ENCODE data around the gene ATP6V1C2. TPM values are rescaled to one million over a fixed set of nuclear protein-coding genes. Genes with fewer than 3 reads are reported as not detected.

Gene ATP6V1C2
- total and polyA plus RNA-seq, 2 donors (not counting 3 experiments of a cell fraction or from before 2014, with no cell fraction given), result 0.03 to 0.13 TPM

DNA sequence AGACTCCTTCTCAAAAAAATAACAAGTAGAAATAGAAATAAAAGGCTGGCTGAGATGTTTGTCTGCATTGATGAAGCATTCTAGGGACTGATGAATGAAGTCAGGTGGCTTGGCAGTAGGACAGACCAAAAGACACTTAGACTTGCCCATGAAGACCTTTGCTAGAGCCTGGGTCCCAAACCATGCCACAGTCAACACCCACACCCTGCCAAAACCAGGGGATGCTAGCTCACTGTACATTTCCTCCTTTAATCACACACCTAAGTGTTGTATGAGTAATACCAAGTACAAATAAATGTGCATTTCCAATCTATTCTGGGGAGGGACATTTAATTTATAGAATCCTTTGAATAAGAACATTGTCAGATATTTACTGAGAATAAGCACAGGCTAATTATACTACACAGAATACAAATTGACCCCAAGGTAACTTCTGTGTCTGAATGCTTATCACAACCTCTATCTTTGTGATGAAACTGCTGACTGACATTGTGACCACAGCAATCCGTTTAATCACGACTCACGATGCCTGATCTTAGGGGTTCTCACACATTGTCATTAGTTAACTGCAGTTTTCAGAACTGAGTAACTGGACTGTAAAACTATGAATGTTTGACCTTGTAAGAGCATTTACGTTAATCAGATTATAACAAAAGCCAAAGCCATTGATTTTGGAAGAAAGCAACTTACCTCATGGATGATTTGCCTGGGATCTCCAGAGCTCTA, 21.2 kb upstream of the ATP6V1C2 start:
- TF ChIP-seq POLR2A (IDR thresholded peaks at IDR 0.05; ENCODE audit: low read depth, low read length), result no peak
- no peak for TF ChIP-seq CTCF (IDR thresholded peaks at IDR 0.05; ENCODE audit: extremely low read depth in 1 of 2, insufficient read depth in 1 of 2, low read depth in 1 of 2, low read length in 2 of 2)
- dilution Hi-C loops (cut with MboI; ENCODE audit: extremely low pct_ligation_motif_present, low sequenced_read_pairs), result no loop called here

DNA sequence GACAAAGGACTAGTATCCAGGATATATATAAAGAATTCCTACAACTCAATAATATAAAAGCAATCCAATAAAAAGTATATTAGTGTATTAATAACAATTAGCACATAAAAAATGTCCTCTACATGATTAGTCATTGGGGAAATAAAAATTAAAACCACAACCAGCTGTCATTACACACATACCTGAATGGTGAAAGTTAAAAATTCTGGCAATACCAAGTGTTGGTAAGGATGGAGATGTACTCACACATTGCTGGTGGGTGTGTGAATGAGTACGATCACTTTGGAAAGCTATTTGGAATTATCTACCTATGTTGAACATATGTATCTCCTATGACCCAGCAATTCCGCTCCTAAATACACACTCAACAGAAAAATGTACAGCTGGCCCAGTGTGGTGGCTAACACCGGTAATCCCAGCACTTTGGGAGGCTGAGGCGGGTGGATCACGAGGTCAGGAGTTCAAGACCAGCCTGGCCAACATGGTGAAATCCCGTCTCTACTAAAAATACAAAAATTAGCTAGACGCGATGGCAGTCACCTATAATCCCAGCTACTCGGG, 17.3 kb upstream of the ATP6V1C2 start:
- FAIRE-seq (no peak), DNase-seq (ENCODE audit: low read depth, low spot score) (no peak)
- Histone ChIP-seq H3K4me2 (ENCODE audit: insufficient read depth, low read length) (no peak overlapping the region), H2AFZ (ENCODE audit: low read depth, low read length) (no peak overlapping the region), H3K9ac (replicated peaks; ENCODE audit: extremely low read depth, insufficient read depth, low read length) (no peak overlapping the region), H3K4me1 (ENCODE audit: control insufficient read depth, extremely low read depth, insufficient read depth, low read length) (no peaks in the 10 kb centered on the region), H3K4me3 (replicated peaks in 1 of 3; ENCODE audit: insufficient read depth in 1 of 3, low read depth in 1 of 3, low read length in 3 of 3) (no peak overlapping the region), H4K20me1 (replicated peaks; ENCODE audit: control insufficient read depth, extremely low read depth, insufficient read depth, low read length) (no peaks in the 10 kb centered on the region), H3K9me1 (replicated peaks; ENCODE audit: control insufficient read depth, extremely low read depth, insufficient read depth, low read length) (no peaks in the 10 kb centered on the region), H3K27ac (ENCODE audit: insufficient read depth, low read depth, low read length) (no peak overlapping the region), H3K9me3 (replicated peaks; ENCODE audit: control insufficient read depth, insufficient read depth, low read length) (no peaks in the 10 kb centered on the region), H3K36me3 (ENCODE audit: control insufficient read depth in 2 of 2, extremely low read depth in 1 of 2, insufficient read depth in 2 of 2, low read length in 2 of 2) (no peaks in the 10 kb centered on the region), H3K79me2 (ENCODE audit: control insufficient read depth, insufficient read depth, low read length) (no peaks in the 10 kb centered on the region), H3K27me3 (ENCODE audit: control insufficient read depth in 2 of 2, insufficient read depth in 2 of 2, low read length in 2 of 2) (peaks cover 3 to 6% of the 10 kb centered on the region in 2 experiments)
- intact Hi-C loops (cut with micrococcal nuclease), result no loop called here
- no TSS peak for BruUV-seq (replicated peaks)
- CTCF ChIA-PET, result interaction anchor here (0.6 to 1.5 kb wide), 2 partner anchors 8 to 18 kb away, joined by 3 read pairs; partner anchors contain the start of gene ATP6V1C2
- POLR2A ChIA-PET, result no interaction called here
- dilution Hi-C loops (cut with MboI; ENCODE audit: extremely low pct_ligation_motif_present, low sequenced_read_pairs), result no loop called here
- TF ChIP-seq FOS (IDR thresholded peaks at IDR 0.05; ENCODE audit: borderline replicate concordance, insufficient read depth, low read length), result no peak

More for the DNA sequence above, 21.2 kb upstream of the ATP6V1C2 start:
- no peak overlapping the region for H3K9ac ChIP-seq (replicated peaks; ENCODE audit: extremely low read depth, insufficient read depth, low read length)
- FAIRE-seq (no peak), DNase-seq (ENCODE audit: low read depth, low spot score) (no peak)
- H4K20me1 ChIP-seq (replicated peaks; ENCODE audit: control insufficient read depth, extremely low read depth, insufficient read depth, low read length), result no peaks in the 10 kb centered on the region
- H3K27ac ChIP-seq (ENCODE audit: insufficient read depth, low read depth, low read length), result no peak overlapping the region
- H3K4me1 ChIP-seq (ENCODE audit: control insufficient read depth, extremely low read depth, insufficient read depth, low read length), result no peaks in the 10 kb centered on the region
- CTCF ChIA-PET, result no interaction called here
- H3K4me2 ChIP-seq (ENCODE audit: insufficient read depth, low read length), result no peak overlapping the region
- H2AFZ ChIP-seq (ENCODE audit: low read depth, low read length), result no peak overlapping the region
- POLR2A ChIA-PET, result no interaction called here
- no peak overlapping the region for H3K4me3 ChIP-seq (replicated peaks in 1 of 3; ENCODE audit: insufficient read depth in 1 of 3, low read depth in 1 of 3, low read length in 3 of 3)
- no TSS peak for BruUV-seq (replicated peaks)
- intact Hi-C loops (cut with micrococcal nuclease), result no loop called here
- peaks cover 0 to 3% of the 10 kb centered on the region in 2 experiments for H3K27me3 ChIP-seq (ENCODE audit: control insufficient read depth in 2 of 2, insufficient read depth in 2 of 2, low read length in 2 of 2)
- no peaks in the 10 kb centered on the region for H3K9me1 ChIP-seq (replicated peaks; ENCODE audit: control insufficient read depth, extremely low read depth, insufficient read depth, low read length)
- no peaks in the 10 kb centered on the region for H3K79me2 ChIP-seq (ENCODE audit: control insufficient read depth, insufficient read depth, low read length)
- H3K9me3 ChIP-seq (replicated peaks; ENCODE audit: control insufficient read depth, insufficient read depth, low read length), result no peaks in the 10 kb centered on the region
- no peaks in the 10 kb centered on the region for H3K36me3 ChIP-seq (ENCODE audit: control insufficient read depth in 2 of 2, extremely low read depth in 1 of 2, insufficient read depth in 2 of 2, low read length in 2 of 2)

Data from endothelial cell of umbilical vein (primary cell).